ENCODE results near the gene TIPARP. TPM values are rescaled to one million over a fixed set of nuclear protein-coding genes. Genes with fewer than 3 reads are reported as not detected.

The TIPARP gene
- total RNA-seq, 6 experiments from 2014 or later: 10.2 to 19.5 (median 16.4) TPM

DNA sequence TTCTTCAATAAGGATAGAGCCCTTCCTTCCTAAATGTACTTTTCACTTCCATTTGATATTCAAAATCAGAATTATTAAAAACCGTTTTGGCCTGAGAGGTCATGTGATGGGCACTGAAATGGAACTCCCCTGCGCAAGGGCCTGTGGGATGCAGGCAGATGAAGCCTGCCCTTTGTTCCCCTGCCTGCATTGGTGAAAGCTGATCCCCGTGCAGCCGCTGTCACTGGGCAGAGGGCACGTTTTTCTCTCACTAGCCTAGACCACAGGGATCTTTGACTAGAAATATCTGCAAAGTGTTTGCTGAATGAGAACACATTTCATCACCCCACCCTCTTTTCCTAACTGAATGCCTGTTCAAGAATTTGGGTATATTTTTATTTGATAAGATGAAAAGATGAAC lies 74.9 kb downstream of the TIPARP start:
- no peaks in the 10 kb centered on the region for H3K4me1 ChIP-seq
- H3K36me3 ChIP-seq: no peaks in the 10 kb centered on the region
- no peak overlapping the region for H3K4me3 ChIP-seq
- H3K27ac ChIP-seq: no peak overlapping the region
- DNase-seq (peak in 1 of 3 donors; percentile 27), ATAC-seq (peak; percentile 58 to 87 (median 70))
- 32% methylated on average over 5 of the region's 5 CpGs for WGBS (ENCODE audit: insufficient coverage, low coverage, low lambda C conversion rate, missing lambda C conversion rate)
- H3K27me3 ChIP-seq: no peaks in the 10 kb centered on the region
- H3K9me3 ChIP-seq: no peaks in the 10 kb centered on the region
- intact Hi-C loops (cut with DNase I): no loop called here
- TF ChIP-seq CTCF (IDR thresholded peaks at IDR 0.05): no peak
- no peak for TF ChIP-seq POLR2A (IDR thresholded peaks at IDR 0.05)

DNA sequence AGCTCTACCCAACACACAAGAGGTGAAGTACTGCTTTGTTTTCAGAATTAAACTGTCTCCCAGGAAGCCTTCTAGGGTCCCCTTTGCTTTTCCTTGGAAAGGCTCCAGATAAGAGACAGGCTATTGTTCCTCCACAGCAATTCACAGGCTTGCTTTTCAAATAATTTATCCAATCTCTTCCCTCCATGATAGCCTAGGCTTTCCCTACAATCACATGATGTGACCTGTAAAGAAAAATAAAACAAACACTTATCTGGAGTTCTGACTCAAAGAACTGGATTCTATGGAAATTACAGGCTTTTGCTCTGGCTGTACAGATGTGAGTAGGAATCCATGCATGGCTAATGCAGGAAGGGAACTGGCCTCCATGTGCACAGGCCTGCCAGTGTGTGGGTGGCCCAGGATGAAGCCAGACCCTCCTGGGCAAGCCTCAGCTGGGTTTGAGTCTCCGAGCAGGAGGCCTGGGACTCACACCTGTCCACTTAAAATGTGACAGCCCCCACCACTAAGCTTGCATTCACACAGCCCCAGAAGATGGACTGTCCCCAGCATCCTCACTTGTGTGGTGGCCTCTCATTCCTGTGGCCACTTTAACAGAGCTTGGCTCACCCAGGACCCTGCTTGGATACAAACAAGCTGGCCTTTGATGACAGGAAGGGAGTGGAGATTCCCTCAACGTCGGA lies 75.9 kb downstream of the TIPARP start:
- Histone ChIP-seq H3K4me3 (no peak overlapping the region), H3K9me3 (no peaks in the 10 kb centered on the region), H3K4me1 (no peaks in the 10 kb centered on the region), H3K27ac (no peak overlapping the region), H3K36me3 (no peaks in the 10 kb centered on the region), H3K27me3 (no peaks in the 10 kb centered on the region)
- TF ChIP-seq POLR2A (IDR thresholded peaks at IDR 0.05) (no peak), CTCF (IDR thresholded peaks at IDR 0.05) (no peak)
- ATAC-seq: no peak
- intact Hi-C loops (cut with DNase I): no loop called here
- no CpG with 5 or more reads among the region's 3 CpGs for WGBS (ENCODE audit: insufficient coverage, low coverage, low lambda C conversion rate, missing lambda C conversion rate)
- DNase-seq: no peak

GRCh38 chr3:156750874-156751245 lies 76.5 kb downstream of the TIPARP start:
- H3K27ac ChIP-seq: no peak overlapping the region
- H3K27me3 ChIP-seq: no peaks in the 10 kb centered on the region
- no peaks in the 10 kb centered on the region for H3K4me1 ChIP-seq
- DNase-seq (no peak), ATAC-seq (no peak)
- no peak for TF ChIP-seq POLR2A (IDR thresholded peaks at IDR 0.05)
- no peak for TF ChIP-seq CTCF (IDR thresholded peaks at IDR 0.05)
- no peaks in the 10 kb centered on the region for H3K36me3 ChIP-seq
- H3K4me3 ChIP-seq: no peak overlapping the region
- H3K9me3 ChIP-seq: no peaks in the 10 kb centered on the region
- WGBS (ENCODE audit: insufficient coverage, low coverage, low lambda C conversion rate, missing lambda C conversion rate): 83% methylated on average over 2 of the region's 4 CpGs
- intact Hi-C loops (cut with DNase I): no loop called here

DNA sequence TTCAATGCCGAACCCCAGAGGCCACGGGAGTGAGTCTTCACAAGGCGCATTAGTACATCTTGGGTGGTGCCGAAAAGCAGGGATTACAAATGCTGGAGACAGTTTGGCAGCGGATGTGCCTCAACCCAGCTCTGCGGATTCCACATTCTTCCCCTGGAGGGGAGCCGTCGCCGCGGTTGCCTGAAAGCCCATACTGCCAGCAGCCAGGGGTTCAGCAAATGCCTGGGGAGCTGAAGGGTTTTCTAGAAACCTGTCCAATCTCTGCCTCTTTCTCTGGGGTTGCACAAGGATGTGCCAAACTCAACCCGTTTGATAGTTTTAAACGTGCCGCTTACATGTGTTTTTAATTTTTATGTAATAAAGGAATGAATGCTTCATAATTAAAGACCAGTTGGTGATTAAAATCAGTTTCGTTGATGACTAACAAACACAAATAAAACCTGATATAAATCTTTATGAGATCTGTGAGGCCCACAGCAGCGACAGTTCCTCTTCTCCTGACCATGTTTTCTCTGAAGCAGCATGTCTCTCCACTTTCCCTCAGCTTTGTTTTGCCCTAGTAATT lies 77.2 kb downstream of the TIPARP start:
- intact Hi-C loops (cut with DNase I): no loop called here
- Histone ChIP-seq H3K36me3 (no peaks in the 10 kb centered on the region), H3K9me3 (no peaks in the 10 kb centered on the region), H3K27ac (no peak overlapping the region), H3K4me1 (no peaks in the 10 kb centered on the region), H3K27me3 (no peaks in the 10 kb centered on the region), H3K4me3 (no peak overlapping the region)
- 46% methylated on average over 14 of the region's 15 CpGs for WGBS (ENCODE audit: insufficient coverage, low coverage, low lambda C conversion rate, missing lambda C conversion rate)
- no peak for DNase-seq
- no peak for ATAC-seq
- TF ChIP-seq CTCF (IDR thresholded peaks at IDR 0.05) (no peak), POLR2A (IDR thresholded peaks at IDR 0.05) (no peak)

Other genes with a start within 250 kb of the TIPARP start
- 100 to 1,000 TPM in 5 of 6 experiments, 10 to 100 TPM in 1; 73.6 to 168 (median 118) TPM for gene SSR3, start 119.5 kb upstream of the TIPARP start, total RNA-seq
- 1 to 10 TPM in 1 of 6 experiments, under 1 TPM in 3, not detected in 2; 0.49 to 1.4 (median 0.74) TPM for gene LEKR1, start 151.8 kb downstream of the TIPARP start, total RNA-seq

Data from right lobe of liver (tissue), 6 donors.